ENCODE results near the gene SPRY4. TPM values are rescaled to one million over a fixed set of nuclear protein-coding genes. Genes with fewer than 3 reads are reported as not detected.

Gene SPRY4
- total and polyA plus RNA-seq, 4 donors, result 2.7 to 9.6 (median 4.9) TPM

DNA sequence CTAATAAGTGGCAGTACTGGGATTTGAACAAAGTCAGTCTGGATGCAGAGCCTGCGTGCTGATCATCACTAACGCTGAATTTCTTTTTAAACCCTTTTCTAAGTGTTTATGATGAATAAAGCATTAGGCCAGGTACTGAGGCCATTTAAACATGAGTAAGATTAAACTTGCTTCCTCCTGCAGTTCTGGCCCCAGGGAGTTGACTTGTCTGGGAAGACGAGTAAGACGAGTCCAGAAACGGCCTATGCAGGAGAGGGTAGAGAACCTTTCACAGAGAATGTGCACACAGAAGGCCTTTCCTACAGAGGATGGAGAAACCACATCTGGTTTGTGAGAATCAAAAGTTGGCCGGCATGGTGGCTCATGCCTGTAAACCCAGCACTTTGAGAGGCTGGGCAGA, 42.9 kb downstream of the SPRY4 start:
- Histone ChIP-seq H3K27me3 (ENCODE audit: control insufficient read depth in 4 of 4, insufficient read depth in 4 of 4, low read length in 3 of 4) (no peaks in the 10 kb centered on the region), H3K36me3 (ENCODE audit: control insufficient read depth in 4 of 4, insufficient read depth in 3 of 4, low read depth in 1 of 4, low read length in 3 of 4) (no peaks in the 10 kb centered on the region), H3K27ac (ENCODE audit: low read depth in 1 of 2, low read length in 2 of 2) (no peak overlapping the region), H3K9me3 (ENCODE audit: control insufficient read depth in 4 of 4, low read length in 3 of 4) (no peaks in the 10 kb centered on the region), H3K9ac (ENCODE audit: low read depth in 1 of 2, low read length in 2 of 2) (no peak overlapping the region), H3K4me3 (ENCODE audit: low read depth in 1 of 3, low read length in 3 of 3) (no peak overlapping the region), H3K4me1 (ENCODE audit: control insufficient read depth in 4 of 4, insufficient read depth in 4 of 4, low read length in 3 of 4) (no peaks in the 10 kb centered on the region)
- DNase-seq (ENCODE audit: low spot score), result no peak
- WGBS, result 95% methylated on average over 6 of the region's 6 CpGs
- TF ChIP-seq GABPA (IDR thresholded peaks at IDR 0.05 in 1 of 2, conservative IDR thresholded peaks at IDR 0.05 in 1 of 2), result no peak
- TF ChIP-seq NR2F2 (IDR thresholded peaks at IDR 0.05), result no peak
- no peak for TF ChIP-seq EGR1 (IDR thresholded peaks at IDR 0.05; ENCODE audit: low read depth in 2 of 2)
- no peak for TF ChIP-seq FOXA1 (IDR thresholded peaks at IDR 0.05)
- TF ChIP-seq RXRA (IDR thresholded peaks at IDR 0.05), result no peak
- no peak for TF ChIP-seq HNF4A (conservative IDR thresholded peaks at IDR 0.05)
- TF ChIP-seq, protein P1, sequence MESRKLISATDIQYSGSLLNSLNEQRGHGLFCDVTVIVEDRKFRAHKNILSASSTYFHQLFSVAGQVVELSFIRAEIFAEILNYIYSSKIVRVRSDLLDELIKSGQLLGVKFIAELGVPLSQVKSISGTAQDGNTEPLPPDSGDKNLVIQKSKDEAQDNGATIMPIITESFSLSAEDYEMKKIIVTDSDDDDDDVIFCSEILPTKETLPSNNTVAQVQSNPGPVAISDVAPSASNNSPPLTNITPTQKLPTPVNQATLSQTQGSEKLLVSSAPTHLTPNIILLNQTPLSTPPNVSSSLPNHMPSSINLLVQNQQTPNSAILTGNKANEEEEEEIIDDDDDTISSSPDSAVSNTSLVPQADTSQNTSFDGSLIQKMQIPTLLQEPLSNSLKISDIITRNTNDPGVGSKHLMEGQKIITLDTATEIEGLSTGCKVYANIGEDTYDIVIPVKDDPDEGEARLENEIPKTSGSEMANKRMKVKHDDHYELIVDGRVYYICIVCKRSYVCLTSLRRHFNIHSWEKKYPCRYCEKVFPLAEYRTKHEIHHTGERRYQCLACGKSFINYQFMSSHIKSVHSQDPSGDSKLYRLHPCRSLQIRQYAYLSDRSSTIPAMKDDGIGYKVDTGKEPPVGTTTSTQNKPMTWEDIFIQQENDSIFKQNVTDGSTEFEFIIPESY (IDR thresholded peaks at IDR 0.05), result no peak
- TF ChIP-seq FOXA2 (IDR thresholded peaks at IDR 0.05), result no peak
- no peak for TF ChIP-seq JUND (IDR thresholded peaks at IDR 0.05)
- TF ChIP-seq, protein P2, sequence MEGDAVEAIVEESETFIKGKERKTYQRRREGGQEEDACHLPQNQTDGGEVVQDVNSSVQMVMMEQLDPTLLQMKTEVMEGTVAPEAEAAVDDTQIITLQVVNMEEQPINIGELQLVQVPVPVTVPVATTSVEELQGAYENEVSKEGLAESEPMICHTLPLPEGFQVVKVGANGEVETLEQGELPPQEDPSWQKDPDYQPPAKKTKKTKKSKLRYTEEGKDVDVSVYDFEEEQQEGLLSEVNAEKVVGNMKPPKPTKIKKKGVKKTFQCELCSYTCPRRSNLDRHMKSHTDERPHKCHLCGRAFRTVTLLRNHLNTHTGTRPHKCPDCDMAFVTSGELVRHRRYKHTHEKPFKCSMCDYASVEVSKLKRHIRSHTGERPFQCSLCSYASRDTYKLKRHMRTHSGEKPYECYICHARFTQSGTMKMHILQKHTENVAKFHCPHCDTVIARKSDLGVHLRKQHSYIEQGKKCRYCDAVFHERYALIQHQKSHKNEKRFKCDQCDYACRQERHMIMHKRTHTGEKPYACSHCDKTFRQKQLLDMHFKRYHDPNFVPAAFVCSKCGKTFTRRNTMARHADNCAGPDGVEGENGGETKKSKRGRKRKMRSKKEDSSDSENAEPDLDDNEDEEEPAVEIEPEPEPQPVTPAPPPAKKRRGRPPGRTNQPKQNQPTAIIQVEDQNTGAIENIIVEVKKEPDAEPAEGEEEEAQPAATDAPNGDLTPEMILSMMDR (IDR thresholded peaks at IDR 0.05; ENCODE audit: low read depth, low read length, missing input control), result no peak

DNA sequence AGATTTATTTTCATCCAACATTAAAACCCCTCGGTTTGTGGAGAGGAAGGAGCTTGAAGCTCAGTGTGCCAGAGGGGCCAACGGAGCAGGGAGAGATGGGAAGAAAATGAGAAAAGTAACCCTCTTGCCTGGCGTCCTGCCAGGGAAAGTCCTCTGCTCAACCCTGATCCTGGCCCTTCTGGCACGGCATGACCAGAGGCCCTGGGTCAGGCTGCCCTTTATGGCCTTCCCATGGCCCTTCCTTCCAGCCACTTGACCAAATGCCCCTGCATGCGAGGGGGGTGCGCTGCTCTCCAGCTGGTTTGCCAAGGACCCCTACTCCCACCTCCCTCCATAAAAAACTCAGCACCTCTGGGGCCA, 43.8 kb downstream of the SPRY4 start:
- Histone ChIP-seq H3K27me3 (ENCODE audit: control insufficient read depth in 4 of 4, insufficient read depth in 4 of 4, low read length in 3 of 4) (no peaks in the 10 kb centered on the region), H3K27ac (ENCODE audit: low read depth in 1 of 2, low read length in 2 of 2) (peak overlapping the region in 1 of 2 donors; percentile 74), H3K9ac (ENCODE audit: low read depth in 1 of 2, low read length in 2 of 2) (no peak overlapping the region), H3K36me3 (ENCODE audit: control insufficient read depth in 4 of 4, insufficient read depth in 3 of 4, low read depth in 1 of 4, low read length in 3 of 4) (no peaks in the 10 kb centered on the region), H3K4me3 (ENCODE audit: low read depth in 1 of 3, low read length in 3 of 3) (no peak overlapping the region), H3K9me3 (ENCODE audit: control insufficient read depth in 4 of 4, low read length in 3 of 4) (no peaks in the 10 kb centered on the region), H3K4me1 (ENCODE audit: control insufficient read depth in 4 of 4, insufficient read depth in 4 of 4, low read length in 3 of 4) (no peaks in the 10 kb centered on the region)
- DNase-seq (ENCODE audit: low spot score), result no peak
- TF ChIP-seq NR2F2 (IDR thresholded peaks at IDR 0.05), result peak; percentile 55
- TF ChIP-seq, protein P1 (IDR thresholded peaks at IDR 0.05), result no peak
- 74% methylated on average over 6 of the region's 6 CpGs for WGBS

Data from liver (tissue), 9 donors.